ENCODE measurements around the gene DPF1. TPM values are rescaled to one million over a fixed set of nuclear protein-coding genes. Genes with fewer than 3 reads are reported as not detected.

The DPF1 gene
- total RNA-seq, 2 experiments from 2014 or later: not detected

GRCh38 chr19:38202504-38202903, 21.5 kb downstream of the DPF1 start:
- Histone ChIP-seq H3K9me3 (ENCODE audit: control insufficient read depth in 1 of 2, insufficient read depth in 1 of 2, low read length in 2 of 2) (peaks cover 0 to 7% of the 10 kb centered on the region in 2 experiments), H3K4me1 (ENCODE audit: insufficient read depth, low read length) (no peaks in the 10 kb centered on the region), H3K36me3 (ENCODE audit: insufficient read depth, low read length) (peaks cover 6% of the 10 kb centered on the region), H3K27me3 (ENCODE audit: control insufficient read depth in 1 of 2, insufficient read depth in 2 of 2, low read length in 2 of 2) (peaks cover 0 to under 1% of the 10 kb centered on the region in 2 experiments), H3K27ac (ENCODE audit: low read depth in 1 of 2, low read length in 2 of 2) (no peak overlapping the region), H3K4me3 (ENCODE audit: low read length) (no peak overlapping the region)
- Mint-ChIP-seq H3K4me1 (ENCODE audit: low read depth) (no peaks in the 10 kb centered on the region), H3K9me3 (no peaks in the 10 kb centered on the region), H3K27me3 (no peaks in the 10 kb centered on the region), H3K36me3 (ENCODE audit: low read depth) (peaks cover 33% of the 10 kb centered on the region), H3K27ac (no peak overlapping the region), H3K4me3 (no peak overlapping the region)
- ChIA-PET POLR2A (no interaction called here), CTCF (no interaction called here)
- no peak for ATAC-seq (ENCODE audit: poor library complexity)
- intact Hi-C loops (cut with DNase I, micrococcal nuclease): no loop called here
- TF ChIP-seq, protein P1, sequence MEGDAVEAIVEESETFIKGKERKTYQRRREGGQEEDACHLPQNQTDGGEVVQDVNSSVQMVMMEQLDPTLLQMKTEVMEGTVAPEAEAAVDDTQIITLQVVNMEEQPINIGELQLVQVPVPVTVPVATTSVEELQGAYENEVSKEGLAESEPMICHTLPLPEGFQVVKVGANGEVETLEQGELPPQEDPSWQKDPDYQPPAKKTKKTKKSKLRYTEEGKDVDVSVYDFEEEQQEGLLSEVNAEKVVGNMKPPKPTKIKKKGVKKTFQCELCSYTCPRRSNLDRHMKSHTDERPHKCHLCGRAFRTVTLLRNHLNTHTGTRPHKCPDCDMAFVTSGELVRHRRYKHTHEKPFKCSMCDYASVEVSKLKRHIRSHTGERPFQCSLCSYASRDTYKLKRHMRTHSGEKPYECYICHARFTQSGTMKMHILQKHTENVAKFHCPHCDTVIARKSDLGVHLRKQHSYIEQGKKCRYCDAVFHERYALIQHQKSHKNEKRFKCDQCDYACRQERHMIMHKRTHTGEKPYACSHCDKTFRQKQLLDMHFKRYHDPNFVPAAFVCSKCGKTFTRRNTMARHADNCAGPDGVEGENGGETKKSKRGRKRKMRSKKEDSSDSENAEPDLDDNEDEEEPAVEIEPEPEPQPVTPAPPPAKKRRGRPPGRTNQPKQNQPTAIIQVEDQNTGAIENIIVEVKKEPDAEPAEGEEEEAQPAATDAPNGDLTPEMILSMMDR (IDR thresholded peaks at IDR 0.05): no peak
- DNase-seq: no peak

DNA sequence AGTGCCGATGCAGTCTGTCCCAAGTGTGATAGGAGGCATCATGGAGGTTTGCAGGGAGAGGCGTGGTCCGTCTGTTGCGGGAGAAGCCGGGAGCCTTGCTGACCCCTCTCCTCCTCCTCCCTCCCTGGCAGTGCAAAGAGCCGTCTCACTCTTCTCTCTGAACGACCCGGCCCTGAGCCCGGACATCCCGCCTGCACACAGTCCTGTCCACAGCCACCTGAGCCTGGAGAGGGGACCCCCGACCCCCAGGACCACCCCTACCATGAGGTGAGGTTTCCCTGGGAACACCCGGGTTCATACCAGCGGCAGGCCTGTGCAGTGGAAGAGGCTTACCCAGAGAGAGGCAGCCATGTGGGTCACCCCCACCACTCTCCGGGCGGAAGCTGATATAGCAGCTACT, 22.3 kb downstream of the DPF1 start:
- ChIA-PET CTCF (no interaction called here), POLR2A (no interaction called here)
- intact Hi-C loops (cut with DNase I, micrococcal nuclease): no loop called here
- no peaks in the 10 kb centered on the region for H3K4me1 ChIP-seq (ENCODE audit: insufficient read depth, low read length)
- H3K4me1 Mint-ChIP-seq (ENCODE audit: low read depth): no peaks in the 10 kb centered on the region
- H3K27me3 ChIP-seq (ENCODE audit: control insufficient read depth in 1 of 2, insufficient read depth in 2 of 2, low read length in 2 of 2): no peaks in the 10 kb centered on the region
- H3K27me3 Mint-ChIP-seq: no peaks in the 10 kb centered on the region
- H3K9me3 ChIP-seq (ENCODE audit: control insufficient read depth in 1 of 2, insufficient read depth in 1 of 2, low read length in 2 of 2): peaks cover 0 to 7% of the 10 kb centered on the region in 2 experiments
- H3K36me3 Mint-ChIP-seq (ENCODE audit: low read depth): peaks cover 33% of the 10 kb centered on the region
- TF ChIP-seq, protein P1 (IDR thresholded peaks at IDR 0.05): no peak
- DNase-seq: no peak
- H3K27ac Mint-ChIP-seq: no peak overlapping the region
- ATAC-seq (ENCODE audit: poor library complexity): no peak
- no peak overlapping the region for H3K4me3 ChIP-seq (ENCODE audit: low read length)
- no peak overlapping the region for H3K27ac ChIP-seq (ENCODE audit: low read depth in 1 of 2, low read length in 2 of 2)
- H3K4me3 Mint-ChIP-seq: no peak overlapping the region
- H3K36me3 ChIP-seq (ENCODE audit: insufficient read depth, low read length): peaks cover 5% of the 10 kb centered on the region
- no peaks in the 10 kb centered on the region for H3K9me3 Mint-ChIP-seq

DNA sequence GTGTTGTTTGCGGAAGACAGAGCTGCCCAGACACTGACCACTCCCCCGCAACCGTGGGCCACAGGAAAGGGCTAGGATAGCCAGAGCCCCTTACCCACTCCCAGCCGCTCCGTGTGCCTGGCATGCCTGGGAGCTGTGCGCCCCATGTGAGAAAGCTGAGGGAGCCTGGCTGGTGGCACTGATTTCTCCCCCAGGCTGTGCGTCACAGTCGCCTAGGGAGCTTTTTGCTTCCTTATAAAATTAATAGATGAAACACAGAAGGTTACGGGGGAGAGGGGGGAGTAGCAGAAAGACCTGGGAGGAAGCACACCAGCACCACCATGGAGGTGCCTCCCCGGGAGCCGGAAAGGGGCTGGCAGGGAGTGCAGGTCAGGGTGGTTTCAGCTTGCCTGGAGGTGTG, 24.7 kb downstream of the DPF1 start:
- TF ChIP-seq, protein P1 (IDR thresholded peaks at IDR 0.05): no peak

More for the DNA sequence above, 24.7 kb downstream of the DPF1 start:
- Histone ChIP-seq H3K9me3 (ENCODE audit: control insufficient read depth in 1 of 2, insufficient read depth in 1 of 2, low read length in 2 of 2) (peaks cover 0 to 13% of the 10 kb centered on the region in 2 experiments), H3K36me3 (ENCODE audit: insufficient read depth, low read length) (no peaks in the 10 kb centered on the region), H3K27ac (ENCODE audit: low read depth in 1 of 2, low read length in 2 of 2) (no peak overlapping the region), H3K4me3 (ENCODE audit: low read length) (no peak overlapping the region), H3K4me1 (ENCODE audit: insufficient read depth, low read length) (no peaks in the 10 kb centered on the region), H3K27me3 (ENCODE audit: control insufficient read depth in 1 of 2, insufficient read depth in 2 of 2, low read length in 2 of 2) (no peaks in the 10 kb centered on the region)
- CTCF ChIA-PET: no interaction called here
- no peaks in the 10 kb centered on the region for H3K4me1 Mint-ChIP-seq (ENCODE audit: low read depth)
- no peaks in the 10 kb centered on the region for H3K9me3 Mint-ChIP-seq
- no peak overlapping the region for H3K27ac Mint-ChIP-seq
- no peak overlapping the region for H3K4me3 Mint-ChIP-seq
- no peaks in the 10 kb centered on the region for H3K27me3 Mint-ChIP-seq
- POLR2A ChIA-PET: no interaction called here
- no peak for ATAC-seq (ENCODE audit: poor library complexity)
- no peak for DNase-seq
- H3K36me3 Mint-ChIP-seq (ENCODE audit: low read depth): peaks cover 34% of the 10 kb centered on the region
- intact Hi-C loops (cut with DNase I, micrococcal nuclease): no loop called here
